SHP77 treated with DMSO at 0.1 percent for 48 hours (cell line): ENCODE results near the gene CNTNAP2.
A peak's percentile ranks its signal among the peaks of the same experiment; 100 is the strongest.

Experiments
- DNase-seq: peaks from one replicate; lab custom pipeline; 2025; lab: John Stamatoyannopoulos, UW

Gene CNTNAP2

DNA sequence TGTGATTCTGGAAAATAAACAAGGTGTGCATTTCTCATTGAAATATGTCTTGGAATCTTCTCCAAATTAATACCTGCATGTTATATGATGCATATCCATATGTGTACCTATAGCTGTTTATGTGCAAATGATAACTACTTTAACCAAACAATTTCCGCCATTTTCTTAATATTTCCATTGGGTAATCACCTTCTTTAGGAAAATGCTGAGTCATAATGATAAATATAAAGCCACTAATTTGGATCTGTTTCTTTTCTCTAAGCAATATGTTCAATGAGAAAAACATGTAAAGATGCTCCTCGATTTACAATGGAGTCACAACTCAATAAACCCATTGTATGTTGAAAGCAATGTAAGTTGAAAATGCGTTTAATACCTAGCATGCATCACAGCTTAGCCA is 574.4 kb downstream of the CNTNAP2 start:
- DNase-seq, result no peak

GRCh38 chr7:146698995-146699610 is 582.5 kb downstream of the CNTNAP2 start:
- DNase-seq, result no peak

DNA sequence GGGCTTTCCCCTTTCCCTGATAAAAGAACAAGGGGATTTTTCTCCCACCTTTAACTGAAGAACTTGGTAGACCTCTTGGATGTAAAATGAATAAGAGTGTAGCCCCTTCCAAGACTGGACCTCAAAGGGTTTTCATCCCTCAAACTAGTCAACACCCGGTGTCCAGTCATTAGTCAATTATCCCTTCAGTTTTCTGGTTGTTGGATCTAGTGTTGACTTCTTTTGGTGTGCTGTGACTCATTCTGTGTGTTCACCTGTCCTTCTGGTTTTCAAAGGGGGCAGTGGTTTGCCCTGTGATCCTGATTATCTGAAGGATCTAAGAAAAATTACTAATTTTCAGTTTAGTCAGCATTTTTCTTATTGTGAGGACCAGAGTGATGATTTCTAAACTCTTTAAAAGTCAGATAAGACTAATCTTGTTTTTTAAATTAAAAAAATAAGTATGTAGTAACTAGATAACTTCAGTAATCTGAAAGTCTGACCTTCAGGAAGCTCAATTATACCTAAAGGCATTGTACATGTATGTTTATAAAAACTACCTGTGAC is 583.5 kb downstream of the CNTNAP2 start:
- DNase-seq, result peak; percentile 75

GRCh38 chr7:146701166-146701565 is 584.6 kb downstream of the CNTNAP2 start:
- DNase-seq, result peak; percentile 89

- DNase-seq, result no peak
These were observed 586.3 kb downstream of the CNTNAP2 start for GRCh38 chr7:146702898-146703297.

DNA sequence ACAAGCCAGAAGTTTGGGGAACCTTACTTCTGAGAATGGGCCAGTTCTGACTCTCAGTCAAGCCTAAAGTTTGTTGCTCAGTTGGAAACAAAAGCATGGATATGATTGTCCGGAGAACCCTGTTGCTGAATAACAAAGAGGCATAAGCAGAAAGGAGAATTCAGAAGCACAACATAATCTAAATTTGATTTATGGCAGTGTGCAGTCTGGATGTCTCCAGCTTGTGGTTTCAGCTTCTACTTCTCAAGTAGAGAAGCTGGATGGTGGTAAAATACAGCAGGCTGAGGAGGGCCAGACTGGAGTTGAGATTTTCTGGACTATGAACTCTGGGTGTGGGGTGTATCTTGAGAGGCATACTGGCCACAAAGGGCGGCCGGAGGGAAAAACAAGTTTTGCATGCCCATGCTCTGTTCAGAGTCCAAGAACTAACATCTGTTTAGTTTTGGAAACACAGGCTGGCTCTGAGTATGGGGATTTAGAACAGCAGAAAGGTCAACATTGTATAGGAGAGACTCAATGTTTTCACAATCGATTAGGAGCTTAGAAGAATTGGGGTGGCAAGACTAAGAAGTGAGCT is 592.9 kb downstream of the CNTNAP2 start:
- DNase-seq, result no peak

DNA sequence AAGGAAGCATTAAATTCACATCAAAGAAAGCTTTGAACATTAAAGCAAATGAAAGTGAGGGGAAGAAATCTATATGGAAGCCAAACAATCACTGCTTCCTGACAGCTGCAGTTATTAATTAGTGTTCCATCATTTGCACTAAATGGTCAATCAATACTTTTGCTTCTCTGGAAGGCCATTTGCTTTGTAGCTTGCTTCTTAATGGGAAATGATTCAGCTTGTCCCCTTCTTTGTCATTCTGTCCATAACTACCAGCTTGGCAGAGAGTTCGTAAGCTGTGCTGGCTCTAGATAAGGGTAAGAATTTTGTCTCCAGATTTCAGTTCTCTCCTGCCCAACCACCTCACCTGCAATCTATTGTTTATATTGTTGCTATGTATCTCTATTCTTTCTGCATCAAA is 596.6 kb downstream of the CNTNAP2 start:
- no peak for DNase-seq

DNA sequence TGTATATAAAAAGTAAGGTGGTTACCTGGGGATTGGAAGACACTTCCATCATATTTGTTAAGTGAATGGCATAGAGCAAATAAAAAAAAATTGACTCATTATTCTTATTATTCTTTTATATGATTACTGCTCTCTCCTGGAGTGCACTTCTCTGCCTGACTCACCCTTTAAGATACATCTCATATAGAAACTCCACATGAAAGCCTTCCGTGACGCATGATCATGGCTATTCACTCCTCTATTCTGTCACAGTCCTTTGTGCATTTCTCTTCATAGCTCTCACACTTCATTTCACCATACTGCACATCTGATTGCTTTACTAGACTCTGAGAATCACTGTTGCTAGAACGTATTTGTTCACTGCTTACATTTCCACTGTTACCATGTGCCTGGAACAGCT is 597.3 kb downstream of the CNTNAP2 start:
- DNase-seq, result no peak

DNA sequence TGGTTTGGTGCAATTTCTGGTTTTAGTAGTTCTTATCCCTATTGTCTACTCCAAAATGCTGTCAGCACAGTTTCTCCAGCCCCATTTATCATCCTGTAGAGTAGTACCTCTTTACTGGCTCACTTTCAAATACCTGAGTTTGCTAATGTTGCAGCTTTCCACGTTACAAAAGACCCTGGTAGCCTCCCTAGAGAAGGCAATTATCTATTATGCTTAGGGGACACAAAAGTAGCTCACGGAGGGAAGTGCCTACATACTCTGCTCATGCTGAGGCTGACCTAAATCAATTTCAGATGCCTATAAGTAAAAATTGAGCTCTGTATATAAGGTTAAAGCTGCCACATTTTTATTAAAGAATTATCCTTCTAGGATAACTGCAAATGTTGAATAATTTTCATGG is 603.6 kb downstream of the CNTNAP2 start:
- no peak for DNase-seq

DNA sequence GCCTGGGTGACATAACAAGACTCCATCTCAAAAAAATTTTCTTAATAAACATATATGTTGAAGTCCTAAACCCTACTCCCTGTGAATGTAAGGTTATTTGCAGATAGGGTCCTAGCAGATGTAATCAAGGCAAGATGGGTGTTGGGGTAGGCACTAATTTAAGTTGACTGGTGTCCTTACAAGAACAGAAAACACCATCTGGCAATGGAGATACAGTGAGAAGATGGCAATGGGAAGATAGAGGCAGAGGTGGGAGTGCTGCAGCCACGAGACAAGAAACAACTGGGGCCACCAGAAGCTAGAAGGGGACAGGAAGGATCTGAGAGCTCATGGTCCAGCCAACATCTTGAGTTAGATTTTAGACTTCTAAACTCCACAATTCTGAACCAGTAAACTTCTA is 606.4 kb downstream of the CNTNAP2 start:
- no peak for DNase-seq

- DNase-seq, result no peak
These were observed 608.9 kb downstream of the CNTNAP2 start for GRCh38 chr7:146725520-146725919.

- no peak for DNase-seq
These were observed 611.5 kb downstream of the CNTNAP2 start for GRCh38 chr7:146728141-146728540.

GRCh38 chr7:146728611-146729010 is 612.0 kb downstream of the CNTNAP2 start:
- DNase-seq, result no peak

DNA sequence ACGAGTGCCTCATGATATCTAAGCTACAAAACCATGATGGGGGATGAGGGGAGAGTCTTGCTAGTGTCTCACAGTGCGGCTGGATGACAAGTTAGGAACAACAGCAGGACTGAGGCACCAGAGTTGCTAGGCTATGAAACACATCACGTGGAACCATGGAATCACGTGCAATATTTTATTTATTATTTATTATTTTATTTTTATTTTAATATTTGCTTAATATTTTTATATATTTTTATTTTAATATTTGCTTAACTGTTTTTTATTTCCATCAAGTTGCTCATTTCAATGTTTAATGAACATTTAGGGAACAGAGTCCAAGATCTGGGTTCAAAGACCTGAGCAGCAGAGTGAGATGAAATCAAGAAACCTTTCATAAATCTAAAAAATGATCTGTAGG is 614.6 kb downstream of the CNTNAP2 start:
- no peak for DNase-seq

DNA sequence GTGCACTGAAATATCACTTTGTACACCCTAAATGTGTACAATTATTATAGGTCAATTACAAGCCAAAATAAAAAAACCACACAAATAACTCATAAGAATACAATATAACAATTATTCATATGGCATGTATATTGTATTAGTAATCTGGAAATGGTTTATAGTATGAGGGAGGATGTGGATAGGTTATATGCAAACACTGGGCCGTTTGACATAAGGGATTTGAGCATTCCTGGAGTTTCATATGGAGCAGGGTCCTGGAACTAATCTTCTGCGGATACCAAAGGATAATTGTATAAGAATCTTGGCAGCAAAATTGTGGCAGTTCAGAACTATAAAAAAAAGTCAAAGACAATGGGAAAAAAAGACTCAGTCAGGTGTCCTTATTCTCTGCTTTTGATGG is 619.4 kb downstream of the CNTNAP2 start:
- no peak for DNase-seq

DNA sequence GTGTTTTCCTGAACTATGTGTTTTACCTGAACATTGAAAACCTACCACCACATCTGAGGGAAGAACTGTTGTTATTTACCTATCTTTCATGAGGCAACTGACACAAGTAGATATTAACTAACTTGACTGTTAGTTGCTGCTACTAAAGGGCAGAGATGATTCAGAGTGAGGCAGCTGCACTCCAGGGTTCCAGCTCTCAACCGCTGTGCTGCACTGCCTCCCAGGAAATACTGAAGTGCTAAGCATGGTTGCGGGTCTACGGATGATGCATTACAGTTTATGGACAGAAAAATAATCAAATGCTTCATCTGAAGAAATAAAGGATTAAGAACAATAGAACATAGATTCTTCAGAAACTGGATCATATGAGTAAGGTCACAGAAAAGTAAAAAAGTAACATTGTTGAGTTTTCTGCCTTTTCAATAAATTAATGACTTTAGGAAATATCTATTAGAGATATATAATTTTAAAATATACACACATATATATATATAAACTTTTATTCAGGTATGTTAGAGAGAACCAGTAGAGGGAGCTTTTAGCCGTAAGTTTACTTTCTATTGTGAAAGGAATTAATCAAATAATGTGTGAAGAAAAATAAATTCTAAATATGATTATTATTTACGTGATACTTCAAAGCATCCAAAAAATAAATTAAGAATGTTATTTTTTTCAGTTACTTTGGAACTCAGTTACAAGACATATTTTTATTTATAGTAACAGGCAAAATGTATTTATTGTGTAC is 620.0 kb downstream of the CNTNAP2 start:
- DNase-seq, result peak; percentile 27

- no peak for DNase-seq
These were observed 623.4 kb downstream of the CNTNAP2 start for GRCh38 chr7:146740039-146740438.

DNA sequence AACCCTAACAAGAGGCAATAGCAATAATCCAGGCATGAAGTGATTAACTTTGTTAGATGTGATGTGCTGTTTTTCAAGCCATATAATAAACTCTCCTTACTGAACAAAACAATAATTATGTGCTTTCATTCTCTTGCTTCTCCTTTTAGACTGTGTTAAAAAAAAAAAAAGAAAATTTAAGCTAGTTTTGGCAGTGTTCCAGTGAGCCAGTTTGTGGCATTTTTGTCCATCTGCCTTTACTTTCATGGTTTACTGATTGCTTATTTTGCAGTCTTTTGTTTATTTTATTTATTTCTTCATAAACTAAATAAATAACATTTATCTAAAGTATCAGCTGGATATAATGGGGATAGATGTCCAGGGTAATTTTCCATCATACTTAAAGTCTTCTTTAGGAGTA is 625.3 kb downstream of the CNTNAP2 start:
- DNase-seq, result no peak

DNA sequence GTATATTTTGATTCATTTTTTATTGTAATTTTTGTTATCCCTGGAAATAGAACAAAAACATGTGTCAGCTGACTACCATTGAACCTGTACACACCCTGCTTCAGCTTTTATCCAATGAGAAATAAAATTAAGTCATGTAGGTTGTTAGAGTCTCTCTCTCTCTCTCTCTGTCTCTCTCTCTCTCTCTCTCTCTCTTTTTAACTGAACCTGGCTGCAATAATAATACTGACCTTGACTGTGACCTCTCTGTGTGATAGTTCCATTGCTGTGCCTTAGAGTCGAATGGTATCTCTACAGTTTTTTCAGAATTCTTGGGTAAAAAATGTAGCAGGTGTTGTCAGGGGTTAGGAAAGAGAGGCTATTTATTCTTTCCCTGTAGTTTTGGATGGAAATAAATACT is 637.8 kb downstream of the CNTNAP2 start:
- DNase-seq, result no peak

- no peak for DNase-seq
These were observed 639.0 kb downstream of the CNTNAP2 start for GRCh38 chr7:146755585-146755984.

DNA sequence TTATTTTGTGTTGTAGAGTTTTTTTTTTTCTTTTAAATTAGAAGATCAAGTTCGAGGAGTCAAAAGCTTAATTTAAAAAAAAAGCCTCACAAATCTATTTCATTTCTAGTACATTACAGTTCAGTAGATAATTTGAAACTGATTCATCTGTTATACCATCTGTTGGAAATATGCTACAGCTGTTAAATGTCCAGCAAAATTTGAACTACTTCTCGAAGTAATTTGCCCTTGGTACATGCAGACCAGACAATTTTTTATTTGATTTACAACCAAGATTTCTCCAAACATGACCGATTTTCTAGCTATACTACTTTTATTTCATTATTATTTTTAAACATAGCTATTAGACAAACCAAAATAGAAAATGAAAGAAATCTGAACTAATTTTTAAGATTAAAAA is 647.9 kb downstream of the CNTNAP2 start:
- no peak for DNase-seq

- DNase-seq, result no peak
These were observed 652.4 kb downstream of the CNTNAP2 start for GRCh38 chr7:146768957-146769356.

DNA sequence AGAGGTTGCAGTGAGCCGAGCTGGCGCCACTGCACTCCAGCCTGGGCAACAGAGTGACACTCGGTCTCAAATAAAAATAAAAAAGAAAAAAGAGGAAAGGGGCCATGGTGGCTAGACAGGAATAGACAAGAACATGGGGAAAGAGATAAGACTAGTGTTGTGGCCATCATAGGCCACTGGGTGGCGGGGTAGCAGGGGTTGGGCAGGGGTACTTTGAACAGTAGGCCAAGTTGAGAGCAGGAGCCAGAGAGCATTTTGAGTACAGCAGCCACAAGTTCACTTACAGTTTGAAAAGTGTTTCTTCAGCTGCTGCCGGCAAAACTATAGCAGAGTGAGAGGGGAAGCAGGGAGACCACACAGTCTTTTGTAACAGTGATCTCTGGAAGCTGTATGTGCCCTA is 656.0 kb downstream of the CNTNAP2 start:
- DNase-seq, result no peak
